GM18868 (cell line): ENCODE results near the gene FAM83F.
"Not testable (repeated sequence)": the region's sequence is repeated elsewhere in the genome, so short reads cannot be mapped to it uniquely, and the experiment has no call there.

Experiments used
- ATAC-seq: cut with Tn5 transposase; IDR thresholded peaks from one replicate; pipeline ENCODE4 v1.9.1; 2021; ENCODE audit warnings: mild to moderate bottlenecking, moderate library complexity; ENCODE audit not compliant: unreplicated experiment

FAM83F gene

DNA sequence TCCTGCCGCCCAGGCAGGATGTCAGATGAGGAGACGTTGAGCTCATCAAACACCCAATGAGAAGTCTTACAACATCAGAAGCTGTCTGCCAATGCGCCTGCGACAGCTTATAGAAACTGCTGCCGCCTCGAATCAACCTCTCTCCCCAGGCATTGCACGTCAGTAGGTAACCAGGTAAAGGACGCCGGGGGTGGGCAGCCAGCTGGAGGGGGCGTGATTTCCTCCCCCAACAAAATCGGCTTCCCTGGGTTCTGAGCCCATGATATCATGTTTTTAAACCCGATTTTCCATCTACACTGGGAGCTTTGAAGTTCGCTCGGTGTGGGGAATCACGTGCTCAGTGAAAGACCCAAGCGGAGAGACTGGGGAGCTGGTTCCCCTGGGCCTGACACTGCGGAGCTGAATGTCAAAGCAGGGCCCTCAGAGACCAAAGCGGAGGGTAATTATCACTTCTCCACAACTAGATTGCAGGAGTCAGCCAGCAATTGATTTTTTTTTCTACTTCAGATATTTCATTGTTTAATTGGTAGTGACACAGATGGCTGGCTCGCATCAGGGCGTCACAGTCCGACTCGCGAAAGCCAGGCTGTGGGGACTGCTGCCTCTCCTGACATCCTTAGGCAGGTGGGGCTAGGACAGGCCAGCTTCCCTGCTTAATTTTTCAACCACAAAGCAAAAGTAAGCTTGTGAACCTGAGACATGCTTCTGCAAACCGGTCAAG, 15.4 kb downstream of the FAM83F start:
- no peak for ATAC-seq

DNA sequence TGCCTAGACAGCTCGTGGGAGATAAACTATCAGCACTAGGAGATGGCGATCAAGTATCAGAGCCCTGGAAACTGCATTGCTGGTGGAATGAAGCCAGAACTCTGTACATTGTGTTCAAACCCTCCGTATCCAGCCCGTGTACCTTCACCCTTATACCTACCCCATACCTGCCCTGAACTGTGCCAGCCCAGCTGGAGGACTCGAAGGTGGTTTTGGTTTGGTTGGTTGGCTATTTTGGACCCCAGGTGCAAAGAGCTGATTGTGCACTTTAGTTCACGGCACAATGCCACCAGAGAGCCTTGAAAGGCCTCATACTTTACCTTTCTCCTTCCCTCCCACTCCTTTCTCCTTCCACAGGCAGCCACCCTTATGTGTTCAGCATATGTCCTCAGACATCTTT, 16.0 kb downstream of the FAM83F start:
- ATAC-seq: no peak

- no peak for ATAC-seq
These were observed 20.0 kb downstream of the FAM83F start for GRCh38 chr22:40014667-40015248.

- no peak for ATAC-seq
These were observed 20.7 kb downstream of the FAM83F start for GRCh38 chr22:40015358-40015976.

DNA sequence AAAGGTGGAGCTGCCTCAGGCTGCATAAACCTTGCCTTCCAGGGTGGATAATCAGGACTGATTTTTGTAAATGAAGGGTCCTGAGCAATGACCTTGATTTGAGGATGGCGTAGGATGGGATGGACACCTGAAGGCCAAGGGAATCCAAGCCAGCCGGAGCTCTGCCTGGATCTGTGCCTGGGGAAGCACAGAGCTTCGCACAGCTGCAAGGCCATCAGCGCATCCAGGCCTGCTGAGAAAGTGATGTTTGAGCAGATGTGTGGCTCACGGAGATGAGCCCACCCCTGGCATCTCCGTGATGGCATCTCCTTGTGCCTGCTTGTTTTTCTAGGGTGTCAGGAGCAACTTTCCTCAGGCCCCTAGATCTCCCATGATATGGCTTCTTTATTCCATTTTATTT, 23.3 kb downstream of the FAM83F start:
- ATAC-seq: no peak

- no peak for ATAC-seq
These were observed 24.3 kb downstream of the FAM83F start for GRCh38 chr22:40019100-40019499.

DNA sequence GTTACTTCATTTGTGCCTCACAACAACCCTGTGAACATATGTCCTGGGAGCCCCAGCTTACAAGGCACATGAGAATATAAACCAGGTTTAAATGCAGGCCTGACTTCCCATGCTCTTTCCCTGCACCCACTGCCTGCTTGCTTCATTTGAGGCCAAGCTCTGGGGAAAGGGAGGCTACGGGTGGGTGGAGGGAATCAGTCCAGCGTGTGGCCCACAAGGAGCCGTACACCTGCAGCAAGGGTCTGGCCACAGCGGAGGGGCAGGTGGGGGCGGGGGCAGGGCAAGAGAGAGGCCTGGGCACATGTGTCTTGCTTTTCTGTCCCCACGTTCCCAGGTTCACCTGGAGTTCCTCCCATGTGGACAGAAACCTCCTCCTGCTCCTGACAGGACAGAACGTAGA, 26.2 kb downstream of the FAM83F start:
- ATAC-seq: no peak

DNA sequence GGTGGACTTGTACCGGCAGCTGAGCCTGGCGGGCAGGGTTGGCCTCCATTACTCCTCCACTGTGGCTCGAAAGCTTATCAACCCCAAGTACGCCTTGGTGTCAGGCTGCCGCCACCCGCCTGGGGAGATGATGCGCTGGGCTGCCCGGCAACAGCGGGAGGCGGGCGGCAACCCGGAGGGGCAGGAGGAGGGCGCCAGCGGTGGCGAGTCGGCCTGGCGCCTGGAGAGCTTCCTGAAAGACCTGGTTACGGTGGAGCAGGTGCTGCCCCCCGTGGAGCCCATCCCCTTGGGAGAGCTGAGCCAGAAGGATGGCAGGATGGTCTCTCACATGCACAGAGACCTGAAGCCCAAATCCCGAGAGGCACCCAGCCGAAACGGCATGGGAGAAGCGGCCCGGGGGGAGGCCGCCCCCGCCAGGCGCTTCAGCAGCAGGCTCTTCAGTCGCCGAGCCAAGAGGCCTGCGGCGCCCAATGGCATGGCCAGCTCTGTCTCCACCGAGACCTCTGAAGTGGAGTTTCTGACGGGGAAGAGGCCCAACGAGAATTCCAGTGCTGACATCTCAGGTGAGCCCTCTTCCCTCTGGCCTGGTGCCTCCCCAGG, 26.7 kb downstream of the FAM83F start:
- no peak for ATAC-seq

DNA sequence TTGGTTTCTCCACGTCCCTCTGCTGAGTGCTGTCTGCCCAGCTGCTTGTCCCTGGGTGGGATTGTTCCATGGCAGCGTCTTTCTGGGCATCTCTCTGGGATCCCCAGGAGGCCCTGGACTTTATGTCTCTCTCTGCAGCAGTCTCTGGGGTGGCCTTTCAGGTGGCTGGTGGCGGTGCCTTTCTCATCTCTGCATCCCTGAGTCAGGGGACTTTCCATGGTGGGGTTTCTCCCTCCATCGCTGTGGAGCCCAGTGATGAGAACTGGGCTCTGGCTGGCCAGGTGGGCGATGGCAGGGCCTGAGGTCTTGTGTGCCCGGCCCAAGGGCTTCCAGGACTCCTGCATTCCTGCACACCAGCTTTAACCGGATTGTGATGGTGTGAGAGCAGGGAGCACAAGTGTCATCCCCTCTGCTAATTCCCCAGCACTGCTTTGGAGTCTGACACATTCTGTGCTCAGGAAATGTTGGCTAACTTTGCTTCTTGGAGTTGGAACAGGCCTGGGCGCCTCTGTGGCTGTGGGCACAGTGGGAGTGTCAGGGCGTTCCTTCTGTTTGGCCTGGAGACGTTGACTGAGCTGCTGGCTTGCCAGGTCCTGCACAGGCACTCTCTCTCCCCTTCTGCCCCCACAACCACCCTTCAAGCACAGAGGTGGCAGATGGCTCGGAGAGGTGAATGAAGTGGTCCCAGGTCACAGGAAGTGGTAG, 27.9 kb downstream of the FAM83F start:
- no peak for ATAC-seq

DNA sequence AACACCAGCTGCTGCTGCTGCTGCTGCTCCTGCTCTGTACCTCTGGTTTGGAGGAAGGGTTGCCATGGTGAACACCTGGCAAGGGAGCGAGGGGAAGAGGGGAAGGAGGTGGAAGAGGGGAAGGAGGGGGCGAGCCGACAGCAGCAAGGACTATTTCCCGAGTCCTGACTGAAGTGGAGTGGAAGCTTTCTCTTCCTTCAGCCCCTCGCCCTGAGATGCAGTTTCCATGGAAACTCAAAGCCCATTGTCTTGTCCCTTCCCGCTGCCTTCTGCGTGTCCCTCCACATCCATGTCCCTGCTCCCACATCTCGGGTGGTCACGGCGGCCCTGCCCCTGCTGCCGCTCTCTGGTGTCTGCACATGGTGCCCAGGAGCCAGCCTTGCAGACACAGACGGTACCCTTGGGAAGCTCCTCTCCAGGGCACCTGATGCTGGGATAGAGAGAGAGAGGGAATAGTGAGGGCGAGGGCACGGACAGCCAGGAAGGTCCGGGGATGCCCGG, 28.6 kb downstream of the FAM83F start:
- no peak for ATAC-seq

GRCh38 chr22:40024201-40025061, 29.7 kb downstream of the FAM83F start:
- no peak for ATAC-seq

GRCh38 chr22:40025062-40025379, 30.3 kb downstream of the FAM83F start:
- ATAC-seq: not testable (repeated sequence)

DNA sequence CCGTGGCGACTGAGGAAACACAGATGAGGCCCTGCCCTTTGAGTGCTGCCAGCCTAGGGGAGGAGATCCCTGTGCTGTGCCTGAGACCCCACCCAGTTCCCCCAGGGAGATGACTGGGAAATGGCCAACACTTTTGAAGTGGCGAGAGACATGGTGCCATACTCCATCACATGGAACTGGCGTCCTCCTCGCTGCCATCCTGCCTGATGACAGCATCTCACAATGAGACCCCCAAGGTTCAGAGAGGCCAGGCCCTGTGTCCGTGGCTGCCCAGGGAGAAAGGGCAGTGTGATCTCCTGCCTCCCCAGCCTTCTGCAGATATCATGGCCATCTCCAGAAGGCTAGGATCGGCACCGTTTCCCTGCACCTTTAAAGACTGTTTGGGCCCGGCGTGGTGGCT, 31.1 kb downstream of the FAM83F start:
- ATAC-seq: no peak

DNA sequence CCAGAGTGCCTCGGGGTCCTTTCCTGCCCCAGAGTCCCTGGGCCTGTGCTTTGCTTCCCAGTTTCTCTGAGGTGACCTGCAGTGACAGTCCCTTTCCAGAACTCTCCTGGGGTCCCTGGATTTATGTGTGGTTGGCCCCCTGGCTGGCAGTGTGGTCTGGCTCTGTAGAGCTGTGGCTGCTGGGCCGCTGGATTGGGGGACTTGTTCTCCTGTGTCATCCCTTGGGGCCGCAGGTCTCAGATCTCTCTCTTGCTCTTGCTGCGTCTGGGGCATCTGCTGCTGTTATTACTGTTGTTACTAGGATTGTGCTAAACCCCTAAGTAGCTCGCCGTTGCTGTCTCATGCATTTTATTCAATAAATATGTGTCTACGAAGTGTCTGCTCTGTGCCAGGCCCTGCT, 31.9 kb downstream of the FAM83F start:
- no peak for ATAC-seq

- no peak for ATAC-seq
These were observed 32.7 kb downstream of the FAM83F start for GRCh38 chr22:40027191-40028097.

- no peak for ATAC-seq
These were observed 33.3 kb downstream of the FAM83F start for GRCh38 chr22:40028098-40028425.

DNA sequence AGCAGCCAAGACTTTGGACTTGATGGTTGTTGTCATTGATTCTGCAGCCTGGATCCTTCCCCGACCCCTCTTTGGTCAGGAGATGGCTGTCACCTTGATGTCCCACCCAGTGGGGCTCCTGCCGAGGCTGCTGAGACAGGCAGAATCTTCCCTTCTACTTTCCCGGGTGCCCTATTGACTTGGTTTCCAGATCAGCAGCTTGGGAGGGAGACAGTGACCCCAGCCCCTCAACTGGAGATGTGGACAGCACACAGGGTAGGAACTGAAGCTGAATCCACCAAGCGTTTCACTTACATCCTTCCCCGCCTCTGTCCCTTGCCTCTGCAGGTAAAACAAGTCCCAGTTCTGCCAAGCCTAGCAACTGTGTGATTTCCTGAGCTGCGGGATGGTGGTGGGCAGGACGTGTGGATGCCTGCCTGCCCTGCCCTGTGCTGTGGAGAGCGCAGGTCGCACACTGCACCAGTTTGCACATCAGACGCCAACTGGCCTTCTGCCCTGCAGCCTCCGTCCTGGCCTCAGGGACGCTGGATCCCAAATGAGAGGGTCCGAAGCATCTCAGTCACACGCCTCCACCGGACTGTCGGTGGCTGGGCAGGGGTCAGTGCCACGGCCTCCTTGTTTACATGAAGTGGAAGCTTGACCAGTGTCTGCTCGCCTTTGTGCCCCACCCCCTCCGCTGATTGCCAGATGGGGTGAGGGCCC, 34.6 kb downstream of the FAM83F start:
- ATAC-seq: no peak

- no peak for ATAC-seq
These were observed 35.4 kb downstream of the FAM83F start for GRCh38 chr22:40030026-40030757.
